Astrocyte of the cerebellum (primary cell): Measurements from ENCODE around the gene MDP1.
A peak's percentile ranks its signal among the peaks of the same experiment; 100 is the strongest.

Experiments used
- DNase-seq: peaks from one replicate; pipeline ENCODE4 v3.0.0-alpha.2; 2011; ENCODE audit warnings: low read depth
- H3K4me3 ChIP-seq: 2 replicates; pipeline ENCODE4 v1.5.1; 2011; ENCODE audit warnings: mild to moderate bottlenecking, low read depth, low read length, moderate library complexity
- in situ Hi-C: cut with HindIII; loops from 2 replicates; pipeline ENCODE4 v1.10.0; 2017; ENCODE audit warnings: low sequenced_read_pairs
- TF ChIP-seq, protein P1 (sequence below): IDR thresholded peaks from 2 replicates; pipeline ENCODE4 v1.5.1; 2012; ENCODE audit warnings: low read length, low read depth, moderate library complexity, mild to moderate bottlenecking; ENCODE audit errors: missing control alignments

The MDP1 gene

DNA sequence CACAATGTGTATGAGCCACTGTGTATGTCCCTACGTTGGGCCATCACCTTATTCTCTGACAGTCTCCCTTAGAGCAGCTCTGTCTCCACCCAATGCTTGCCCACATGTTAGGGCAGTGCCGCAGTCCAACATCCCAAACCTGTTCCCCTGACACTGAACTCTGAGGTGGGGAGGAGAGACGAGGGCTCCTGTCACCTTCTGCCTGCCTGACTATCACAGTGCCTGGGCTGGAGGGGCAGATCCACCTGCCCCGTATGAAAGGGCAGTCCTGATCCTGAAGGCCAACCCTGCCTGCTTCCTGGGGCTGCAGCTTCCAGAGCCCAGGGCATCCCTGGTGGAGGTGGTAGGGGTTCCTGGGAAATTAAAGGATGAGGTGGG, 44.9 kb upstream of the MDP1 start:
- H3K4me3 ChIP-seq: no peak overlapping the region
- in situ Hi-C loops: no loop called here
- TF ChIP-seq, protein P1, sequence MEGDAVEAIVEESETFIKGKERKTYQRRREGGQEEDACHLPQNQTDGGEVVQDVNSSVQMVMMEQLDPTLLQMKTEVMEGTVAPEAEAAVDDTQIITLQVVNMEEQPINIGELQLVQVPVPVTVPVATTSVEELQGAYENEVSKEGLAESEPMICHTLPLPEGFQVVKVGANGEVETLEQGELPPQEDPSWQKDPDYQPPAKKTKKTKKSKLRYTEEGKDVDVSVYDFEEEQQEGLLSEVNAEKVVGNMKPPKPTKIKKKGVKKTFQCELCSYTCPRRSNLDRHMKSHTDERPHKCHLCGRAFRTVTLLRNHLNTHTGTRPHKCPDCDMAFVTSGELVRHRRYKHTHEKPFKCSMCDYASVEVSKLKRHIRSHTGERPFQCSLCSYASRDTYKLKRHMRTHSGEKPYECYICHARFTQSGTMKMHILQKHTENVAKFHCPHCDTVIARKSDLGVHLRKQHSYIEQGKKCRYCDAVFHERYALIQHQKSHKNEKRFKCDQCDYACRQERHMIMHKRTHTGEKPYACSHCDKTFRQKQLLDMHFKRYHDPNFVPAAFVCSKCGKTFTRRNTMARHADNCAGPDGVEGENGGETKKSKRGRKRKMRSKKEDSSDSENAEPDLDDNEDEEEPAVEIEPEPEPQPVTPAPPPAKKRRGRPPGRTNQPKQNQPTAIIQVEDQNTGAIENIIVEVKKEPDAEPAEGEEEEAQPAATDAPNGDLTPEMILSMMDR: no peak

DNA sequence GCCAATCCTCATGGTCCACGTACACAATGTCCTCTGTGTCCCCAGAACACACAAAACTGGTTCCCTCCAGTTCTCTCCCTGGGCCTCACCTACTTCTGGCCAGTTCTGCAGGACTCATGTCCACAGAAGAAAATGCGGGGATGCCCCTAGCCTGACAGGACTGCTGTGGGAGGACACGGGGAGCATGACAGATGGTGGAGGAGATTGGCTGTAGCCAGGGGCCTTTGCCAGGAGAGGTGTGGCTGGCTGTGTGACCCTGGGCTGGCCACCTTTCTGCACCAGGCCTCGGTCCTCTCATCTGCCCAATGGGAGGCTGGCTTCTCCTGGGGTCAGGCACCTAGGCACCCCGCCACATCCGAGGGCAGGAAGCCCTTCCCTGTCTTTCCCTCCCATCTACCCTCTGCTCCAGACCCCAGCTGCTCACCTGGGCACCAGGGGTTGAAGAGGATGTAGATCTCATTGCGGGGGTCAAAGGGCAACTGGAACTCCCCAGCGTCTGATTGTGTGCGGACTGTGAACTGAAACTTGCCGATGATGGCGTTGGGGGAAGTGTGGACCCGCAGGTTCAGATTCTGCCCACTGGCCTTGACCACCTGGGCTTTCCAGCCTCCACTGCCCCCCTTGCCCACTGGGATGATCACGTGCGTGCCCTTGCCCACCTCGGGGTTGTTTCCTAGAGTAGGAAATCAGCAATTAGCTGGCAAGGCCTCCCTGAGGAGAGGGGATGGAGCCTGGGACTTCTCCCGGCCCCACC, 44.3 kb upstream of the MDP1 start:
- no peak for DNase-seq
- TF ChIP-seq, protein P1: no peak
- H3K4me3 ChIP-seq: no peak overlapping the region
- in situ Hi-C loops: no loop called here

More for the DNA sequence above, 44.9 kb upstream of the MDP1 start:
- DNase-seq: no peak

DNA sequence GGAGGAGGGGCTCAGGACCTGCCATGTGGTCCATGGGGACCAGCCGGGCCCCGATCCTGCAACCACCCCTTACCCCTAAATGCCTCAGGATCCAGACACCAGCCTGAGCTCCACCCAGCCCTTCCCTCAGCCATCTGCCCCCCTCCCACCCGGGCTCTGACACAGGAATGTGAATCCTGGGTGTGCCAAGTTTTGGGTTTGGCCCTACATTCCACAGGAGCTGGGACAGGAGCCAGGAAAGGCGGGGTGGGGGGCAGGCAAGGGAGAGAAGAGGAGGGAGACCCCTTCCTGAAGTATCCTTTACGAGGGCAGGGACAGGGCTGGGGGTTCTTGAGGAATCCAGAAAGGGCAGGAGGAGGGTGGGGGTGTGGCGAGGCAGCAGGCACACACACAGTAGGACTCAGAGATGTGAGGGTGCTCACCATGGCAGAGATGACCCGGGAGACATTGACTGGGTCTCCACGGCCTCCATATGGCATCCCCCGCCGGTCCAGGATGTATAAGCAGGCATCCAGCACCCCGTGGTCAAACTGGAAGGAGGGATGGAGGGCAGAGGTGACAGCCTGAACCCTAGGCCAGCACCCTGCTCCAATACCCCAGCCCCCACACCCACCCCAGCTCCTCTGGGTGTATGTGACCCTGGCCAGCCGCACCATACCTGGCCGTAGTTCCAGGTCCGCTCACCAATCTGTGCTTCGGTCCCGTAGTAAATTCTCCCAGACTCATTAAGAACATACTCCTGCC, 43.6 kb upstream of the MDP1 start:
- no peak overlapping the region for H3K4me3 ChIP-seq
- TF ChIP-seq, protein P1: no peak
- peak; percentile 31 for DNase-seq
- in situ Hi-C loops: no loop called here

DNA sequence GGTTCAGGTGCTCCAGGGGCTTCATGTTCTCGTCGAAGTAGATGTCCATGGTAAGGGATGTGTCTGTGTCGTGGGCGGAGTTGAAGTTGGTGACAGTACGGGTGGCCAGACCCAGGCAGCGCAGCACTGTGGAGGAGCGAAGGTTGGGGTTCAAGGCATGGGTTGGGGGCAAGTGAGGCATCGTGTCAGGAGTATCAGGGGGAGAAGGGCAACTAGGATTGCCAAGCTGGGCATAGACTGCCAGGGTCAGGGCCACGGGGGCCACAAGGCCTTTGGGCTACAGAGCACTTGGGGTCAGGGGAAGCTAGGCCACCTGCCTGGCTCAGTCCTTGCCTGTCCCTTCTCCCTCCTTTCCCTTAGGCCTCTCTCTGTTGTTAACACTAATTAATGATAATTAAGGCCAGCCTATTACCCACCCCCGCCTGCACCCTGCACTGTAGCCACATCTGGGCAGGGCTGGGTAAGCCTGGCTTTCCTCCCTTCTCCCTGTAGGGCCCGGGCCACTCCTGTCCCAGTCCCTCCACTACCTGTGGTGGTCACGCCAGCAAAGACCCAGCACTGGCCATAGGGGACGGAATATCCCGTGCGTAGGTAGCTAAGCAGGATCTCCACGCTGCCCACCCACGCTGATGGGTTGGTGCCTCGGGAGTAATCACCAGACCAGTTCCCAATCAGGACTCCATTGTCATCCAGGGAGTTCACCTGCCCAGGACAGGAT, 42.8 kb upstream of the MDP1 start:
- no peak for DNase-seq
- in situ Hi-C loops: no loop called here
- no peak overlapping the region for H3K4me3 ChIP-seq
- TF ChIP-seq, protein P1: no peak

DNA sequence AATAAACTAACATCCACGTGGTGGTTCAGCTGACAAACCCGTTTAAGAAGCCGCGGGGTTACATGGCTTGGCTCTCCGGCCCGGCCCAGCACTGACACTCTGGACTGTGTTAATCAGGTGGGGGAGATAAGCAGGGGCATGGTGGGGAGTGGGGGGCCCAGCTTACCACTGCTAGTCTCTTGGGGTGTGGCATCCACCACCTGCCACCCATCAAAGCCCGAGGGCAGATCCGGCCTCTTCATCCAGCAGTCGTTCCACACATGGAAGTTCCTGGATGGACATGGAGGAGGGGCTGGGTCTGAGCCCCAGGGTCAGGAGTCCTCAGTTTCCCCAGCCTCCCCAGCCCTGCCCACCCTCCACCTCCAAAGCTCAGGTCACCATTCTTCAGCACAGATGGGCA, 42.3 kb upstream of the MDP1 start:
- TF ChIP-seq, protein P1: no peak
- in situ Hi-C loops: no loop called here

DNA sequence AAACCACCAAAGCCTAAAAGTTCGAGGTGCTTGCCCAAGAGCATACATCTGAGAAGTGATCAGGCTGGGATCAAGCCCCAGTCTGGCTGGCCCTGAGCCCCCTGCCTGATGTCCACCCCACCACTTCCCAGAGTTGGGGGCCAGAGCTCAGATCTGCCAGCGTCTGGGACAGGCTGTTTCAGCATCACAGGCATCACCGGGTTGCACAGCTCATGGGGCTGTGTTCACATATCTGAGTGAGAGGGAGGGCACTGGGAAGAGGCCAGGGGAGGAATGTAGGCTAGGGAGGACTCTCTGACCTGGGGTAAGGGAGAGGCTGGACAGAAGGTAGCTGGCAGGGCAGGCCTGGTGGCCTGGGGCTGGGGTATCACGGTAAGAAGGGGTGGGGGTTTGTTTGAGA, 41.1 kb upstream of the MDP1 start:
- no peak overlapping the region for H3K4me3 ChIP-seq
- no peak for DNase-seq
- in situ Hi-C loops: no loop called here
- TF ChIP-seq, protein P1: no peak

More for the DNA sequence above, 42.3 kb upstream of the MDP1 start:
- no peak for DNase-seq
- H3K4me3 ChIP-seq: no peak overlapping the region
